GM12878 (cell line): ENCODE data around the gene RIC3. TPM values are rescaled to one million over a fixed set of nuclear protein-coding genes. Genes with fewer than 3 reads are reported as not detected.

Source experiments
- ATAC-seq: fragments of 200-7000 bp; cut with Tn5 transposase; 3 replicates; pipeline ENCODE4 v1.9.1; 2020; ENCODE audit warnings: mild to moderate bottlenecking, moderate library complexity
- Bru-seq: library from RNA; stranded (reverse); fragments of 400-500 nt; gene quantifications from one replicate; lab custom pipeline; 2021; lab: Mats Ljungman, UMichigan
- BruChase-seq, 2 experiments: library from RNA; stranded (reverse); fragments of 400-500 nt; gene quantifications; one replicate each; lab custom pipeline; 2021; lab: Mats Ljungman, UMichigan
- BruUV-seq: library from RNA; stranded (reverse); fragments of 400-500 nt; replicated peaks from 2 replicates; lab custom pipeline; 2021; lab: Mats Ljungman, UMichigan
- CTCF ChIA-PET: fragments of 300-600 bp; sonication (Branson Sonifier 250); formaldehyde crosslinking; extraction: SDS; loops from one replicate; lab custom pipeline; 2021; ENCODE audit warnings: inconsistent platforms; lab: Yijun Ruan, JAX
- POLR2A ChIA-PET: fragments of 350-600 bp; formaldehyde crosslinking; extraction: SDS; loops from one replicate; lab custom pipeline; 2021; ENCODE audit warnings: inconsistent platforms; lab: Charles Lee
- RAD21 ChIA-PET: fragments of 300-600 bp; sonication (Branson Sonifier 250); formaldehyde crosslinking; loops from one replicate; lab custom pipeline; 2023; ENCODE audit warnings: antibody characterized with exemption; ENCODE audit not compliant: unreplicated experiment; lab: Charles Lee
- SMC1A ChIA-PET: fragments of 300-600 bp; sonication (Branson Sonifier 250); formaldehyde crosslinking; loops from one replicate; lab custom pipeline; 2023; ENCODE audit not compliant: unreplicated experiment, uncharacterized antibody; lab: Charles Lee
- DNase-seq: peaks from one replicate; pipeline ENCODE4 v3.0.0-alpha.2; 2011; ENCODE audit warnings: low read depth, low spot score
- FAIRE-seq: peaks from 3 replicates; lab custom pipeline; 2011; peaks lifted over from hg19 to GRCh38; lab: Jason Lieb, UNC
- H2AFZ ChIP-seq: 2 replicates; pipeline ENCODE4 v1.6.0; 2011; ENCODE audit warnings: low read depth, low read length, control low read depth; ENCODE audit not compliant: control insufficient read depth
- H3K27ac ChIP-seq: 2 replicates; pipeline ENCODE4 v1.5.1; 2011; ENCODE audit warnings: control low read depth; ENCODE audit not compliant: control insufficient read depth, insufficient read depth
- H3K27me3 ChIP-seq, 2 experiments: replicated peaks in 1 of 2; 2 replicates each; pipeline versions ENCODE4 v1.6.0 to v1.6.1; 2011; ENCODE audit warnings: low read length in 1 of 2; ENCODE audit not compliant: control insufficient read depth in 2 of 2, insufficient read depth in 2 of 2
- H3K36me3 ChIP-seq, 2 experiments: 2 replicates each; pipeline ENCODE4 v1.5.1; 2011; ENCODE audit warnings: low read length in 1 of 2; ENCODE audit not compliant: control insufficient read depth in 2 of 2, insufficient read depth in 2 of 2
- H3K4me1 ChIP-seq: 2 replicates; pipeline ENCODE4 v1.6.1; 2011; ENCODE audit warnings: mild to moderate bottlenecking, low read length, moderate library complexity, mixed read lengths; ENCODE audit not compliant: control insufficient read depth, insufficient read depth
- H3K4me2 ChIP-seq: 2 replicates; pipeline ENCODE4 v1.6.0; 2011; ENCODE audit warnings: control low read depth; ENCODE audit not compliant: control insufficient read depth, insufficient read depth
- H3K4me3 ChIP-seq: fragments of 200-600 bp; sonication (generic); 2 replicates; pipeline ENCODE4 v1.5.1; 2016
- H3K79me2 ChIP-seq: 2 replicates; pipeline ENCODE4 v1.6.0; 2011; ENCODE audit warnings: low read length; ENCODE audit not compliant: control insufficient read depth, insufficient read depth
- H3K9ac ChIP-seq: 2 replicates; pipeline ENCODE4 v1.8.0; 2011; ENCODE audit warnings: low read length, control low read depth, mixed read lengths; ENCODE audit not compliant: control insufficient read depth, insufficient read depth
- H3K9me3 ChIP-seq: replicated peaks from 3 replicates; pipeline ENCODE4 v1.5.1; 2011; ENCODE audit warnings: mild to moderate bottlenecking, low read length; ENCODE audit not compliant: control insufficient read depth, insufficient read depth
- H4K20me1 ChIP-seq: 2 replicates; pipeline ENCODE4 v1.6.0; 2011; ENCODE audit not compliant: control insufficient read depth, insufficient read depth
- E2F4 ChIP-seq: IDR thresholded peaks from 2 replicates; pipeline ENCODE4 v1.6.1; 2012; ENCODE audit warnings: low read depth, low read length, improper control_type of control experiment
- IKZF2 ChIP-seq, 2 experiments: fragments of 450-650 bp; IDR thresholded peaks; 2 replicates each; pipeline ENCODE4 v1.6.1; 2017; ENCODE audit warnings: mild to moderate bottlenecking in 2 of 2, moderate library complexity in 2 of 2
- RUNX3 ChIP-seq: IDR thresholded peaks from 2 replicates; pipeline ENCODE4 v1.6.1; 2012; ENCODE audit warnings: low read length, inconsistent platforms
- TARDBP ChIP-seq: IDR thresholded peaks from 2 replicates; pipeline ENCODE4 v1.6.1; 2016; ENCODE audit warnings: borderline replicate concordance
- USF1 ChIP-seq: IDR thresholded peaks from 2 replicates; pipeline ENCODE4 v1.6.1; 2011; ENCODE audit warnings: borderline replicate concordance, low read depth, mild to moderate bottlenecking, moderate library complexity, mixed read lengths, low read length; ENCODE audit not compliant: insufficient read depth; ENCODE audit errors: extremely low read length
- ZBTB40 ChIP-seq: fragments of 450-650 bp; IDR thresholded peaks from 2 replicates; pipeline ENCODE4 v1.6.1; 2016; ENCODE audit warnings: mild to moderate bottlenecking, moderate library complexity, borderline replicate concordance
- WGBS: methylation state at CpG from one replicate; pipeline ENCODE4 v1.1.6; 2016; ENCODE audit warnings: low lambda C conversion rate; ENCODE audit not compliant: insufficient replicate concordance, insufficient coverage; ENCODE audit errors: missing lambda C conversion rate; 5-methylcytosine and 5-hydroxymethylcytosine counted together
- in situ Hi-C: fragments of 300-500 bp; cut with MboI; formaldehyde crosslinking; loops from 9 replicates; pipeline ENCODE4 v1.14.3; 2018; ENCODE audit warnings: mixed read lengths
- intact Hi-C: fragments of 100-400 bp; cut with micrococcal nuclease; formaldehyde crosslinking; loops from one replicate; pipeline ENCODE4 v1.14.2; 2022; ENCODE audit not compliant: unreplicated experiment
- long read RNA-seq, 2 experiments: library from polyadenylated mRNA; unstranded; transcript quantifications; one replicate each; pipeline ENCODE4 v2.0.0, GENCODE V29; 2019 to 2020
- polyA minus RNA-seq, 3 experiments: library from RNA; depleted of rRNA, polyadenylated mRNA; stranded (reverse); fragments of >200 nt; gene quantifications; 2 replicates each; pipeline ENCODE4 v1.2.3, GENCODE V29; 2011
- polyA plus RNA-seq, 11 experiments: library from polyadenylated mRNA; depleted of rRNA in 4 of 11; unstranded in 6 of 11; stranded (reverse) in 5 of 11; fragments of >200 nt; fragmentation: Nextera tagmentation in 4 of 11; fragmentation: Illumina TruSeq in 1 of 11; extraction: Ambion mirVana in 4 of 11; extraction: Trizol in 1 of 11; gene quantifications; 1 replicate in 1 of 11; 2 replicates in 10 of 11; pipeline versions ENCODE4 v1.2.1 to v1.2.3, GENCODE V29; 2011 to 2016; ENCODE audit warnings: inconsistent platforms in 2 of 11, missing spikeins in 2 of 11, low read depth in 1 of 11
- total RNA-seq, 4 experiments: library from RNA; depleted of rRNA in 3 of 4; stranded (reverse); fragments of >200 nt in 3 of 4; fragmentation: Illumina TruSeq in 1 of 4; extraction: Trizol in 1 of 4; gene quantifications; 2 replicates each; pipeline versions ENCODE4 v1.2.1 to v1.2.3, GENCODE V29; 2013 to 2021
- TF ChIP-seq, protein P1 (sequence below): fragments of 450-650 bp; IDR thresholded peaks from 2 replicates; pipeline ENCODE4 v1.6.1; 2017; ENCODE audit warnings: mild to moderate bottlenecking, moderate library complexity

RIC3 gene
- 48.5 and 51.5 TPM in 2 replicates for total RNA-seq (2013; cell fraction: nucleolus; rRNA removed)
- total RNA-seq (2014; rRNA removed) = 1.9 and 2.0 TPM in 2 replicates
- 2.3 and 2.8 TPM in 2 replicates for total RNA-seq (2014; rRNA removed; fragmentation: Illumina TruSeq; extraction: Trizol)
- 2.1 and 2.9 TPM in 2 replicates for total RNA-seq (2021)
- 2.9 TPM for polyA plus RNA-seq (2011; ENCODE audit: low read depth)
- polyA plus RNA-seq (2011; rRNA removed) = 8.9 and 13.0 TPM in 2 replicates
- 2.9 and 4.0 TPM in 2 replicates for polyA plus RNA-seq (2011; cell fraction: cytosol; rRNA removed)
- polyA plus RNA-seq (2011; cell fraction: nucleus; rRNA removed) = 32.9 and 33.1 TPM in 2 replicates
- 2.6 and 3.7 TPM in 2 replicates for polyA plus RNA-seq (2012)
- 3.2 and 4.7 TPM in 2 replicates for polyA plus RNA-seq (2014; fragmentation: Illumina TruSeq; extraction: Trizol)
- 1 to 10 TPM in 1 of 2 experiments, under 1 TPM in 1; 0.90 to 1.3 TPM for polyA plus RNA-seq (2014; fragmentation: Nextera tagmentation; extraction: Ambion mirVana)
- polyA plus RNA-seq (2014; rRNA removed) = 4.1 and 4.2 TPM in 2 replicates
- polyA plus RNA-seq (2016; fragmentation: Nextera tagmentation; extraction: Ambion mirVana) = 1 to 10 TPM; 1.4 to 1.9 TPM
- 3.8 and 5.6 TPM in 2 replicates for polyA minus RNA-seq (2011; rRNA and poly(A)+ RNA removed)
- polyA minus RNA-seq (2011; cell fraction: cytosol; rRNA and poly(A)+ RNA removed) = 1.8 TPM in 1 of 2 replicates, not detected in the other
- 12.5 and 17.4 TPM in 2 replicates for polyA minus RNA-seq (2011; cell fraction: nucleus; rRNA and poly(A)+ RNA removed)
- Bru-seq, nascent RNA = percentile 63 among the genes with signal in this experiment
- percentile 63 among the genes with signal in this experiment for BruChase-seq, experiment 1, labeled RNA remaining after a 6-hour chase
- percentile 66 among the genes with signal in this experiment for BruChase-seq, experiment 2, labeled RNA remaining after a 2-hour chase
- long read RNA-seq, experiment 1, partial matches to known transcripts = 2 of 3 reads
- long read RNA-seq, experiment 1, other reads (novel, unspliced or antisense) = 1 of 3 reads
- long read RNA-seq, experiment 2, partial matches to known transcripts = 14 of 43 reads
- long read RNA-seq, experiment 2, other reads (novel, unspliced or antisense) = 24 of 43 reads

DNA sequence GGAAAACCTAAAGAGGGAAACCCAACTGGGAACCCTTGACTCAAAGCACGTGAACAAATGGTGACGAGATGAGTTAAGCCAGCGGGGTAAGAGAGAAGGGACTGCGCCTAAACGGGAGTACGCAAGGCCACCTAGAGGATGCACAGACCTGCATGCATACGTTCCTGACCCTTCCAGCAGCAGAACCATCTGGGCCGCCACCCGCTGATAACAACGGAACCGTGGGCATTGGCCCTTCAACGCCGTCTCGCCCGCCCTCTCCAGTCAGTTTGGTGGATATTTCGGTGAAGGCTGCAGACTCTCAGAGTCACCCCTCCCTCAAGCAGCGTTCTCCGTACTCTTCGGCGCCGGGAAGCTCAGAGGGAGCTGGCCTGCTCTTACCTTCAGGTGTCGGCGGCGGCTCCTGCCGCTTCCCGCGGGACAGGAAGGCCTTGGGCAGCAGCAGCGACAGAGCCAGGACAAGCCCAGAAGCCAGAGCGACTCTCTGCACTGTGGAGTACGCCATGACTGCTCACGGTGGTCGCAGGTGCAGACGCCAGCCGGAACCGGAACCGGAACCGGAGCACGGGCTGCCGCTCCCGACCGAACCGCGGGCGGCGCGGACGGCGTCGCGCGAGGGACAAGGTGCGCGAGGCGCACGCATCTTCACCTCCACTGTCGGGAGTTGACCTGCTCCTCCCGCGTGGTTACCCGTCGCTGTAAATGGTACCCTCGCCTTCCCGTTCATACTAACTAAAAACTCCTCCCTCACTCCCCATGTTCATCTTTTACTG is at the start of gene RIC3:
RIC3 (minus strand) TSS at position 541 of the 773 bp plus-strand sequence; CDS start at position 505, 36 bp downstream.
- ChIA-PET RAD21 (no interaction called here), CTCF (no interaction called here), SMC1A (interaction anchor here (0.8 kb wide), 1 partner anchor 398 kb away, joined by 3 read pairs; no protein-coding TSS in a partner anchor), POLR2A (no interaction called here)
- Histone ChIP-seq H3K36me3 (no peaks in the 10 kb centered on the region), H3K4me3 (peak within 1 kb of the TSS; percentile 94), H3K4me2 (peak within 1 kb of the TSS; percentile 80), H3K79me2 (no peaks in the 10 kb centered on the region), H4K20me1 (no peaks in the 10 kb centered on the region), H3K4me1 (no peaks in the 10 kb centered on the region), H3K27ac (no peak within 1 kb of the TSS), H2AFZ (peak within 1 kb of the TSS; percentile 73), H3K9me3 (no peaks in the 10 kb centered on the region), H3K27me3 (no peaks in the 10 kb centered on the region; a peak in 1 of 4 replicates), H3K9ac (peak within 1 kb of the TSS; percentile 36; the same call in 1 of the 2 replicates)
- in situ Hi-C loops (no loop called here), intact Hi-C loops (no loop called here)
- WGBS = 22% methylated on average over 57 of the region's 62 CpGs
- peak; percentile 88 for ATAC-seq
- DNase-seq = no peak
- BruUV-seq = no TSS peak
- no peak for FAIRE-seq
- peak; percentile 17; the same call in 1 of the 2 replicates for TF ChIP-seq RUNX3
- TF ChIP-seq TARDBP = no peak
- TF ChIP-seq, protein P1, sequence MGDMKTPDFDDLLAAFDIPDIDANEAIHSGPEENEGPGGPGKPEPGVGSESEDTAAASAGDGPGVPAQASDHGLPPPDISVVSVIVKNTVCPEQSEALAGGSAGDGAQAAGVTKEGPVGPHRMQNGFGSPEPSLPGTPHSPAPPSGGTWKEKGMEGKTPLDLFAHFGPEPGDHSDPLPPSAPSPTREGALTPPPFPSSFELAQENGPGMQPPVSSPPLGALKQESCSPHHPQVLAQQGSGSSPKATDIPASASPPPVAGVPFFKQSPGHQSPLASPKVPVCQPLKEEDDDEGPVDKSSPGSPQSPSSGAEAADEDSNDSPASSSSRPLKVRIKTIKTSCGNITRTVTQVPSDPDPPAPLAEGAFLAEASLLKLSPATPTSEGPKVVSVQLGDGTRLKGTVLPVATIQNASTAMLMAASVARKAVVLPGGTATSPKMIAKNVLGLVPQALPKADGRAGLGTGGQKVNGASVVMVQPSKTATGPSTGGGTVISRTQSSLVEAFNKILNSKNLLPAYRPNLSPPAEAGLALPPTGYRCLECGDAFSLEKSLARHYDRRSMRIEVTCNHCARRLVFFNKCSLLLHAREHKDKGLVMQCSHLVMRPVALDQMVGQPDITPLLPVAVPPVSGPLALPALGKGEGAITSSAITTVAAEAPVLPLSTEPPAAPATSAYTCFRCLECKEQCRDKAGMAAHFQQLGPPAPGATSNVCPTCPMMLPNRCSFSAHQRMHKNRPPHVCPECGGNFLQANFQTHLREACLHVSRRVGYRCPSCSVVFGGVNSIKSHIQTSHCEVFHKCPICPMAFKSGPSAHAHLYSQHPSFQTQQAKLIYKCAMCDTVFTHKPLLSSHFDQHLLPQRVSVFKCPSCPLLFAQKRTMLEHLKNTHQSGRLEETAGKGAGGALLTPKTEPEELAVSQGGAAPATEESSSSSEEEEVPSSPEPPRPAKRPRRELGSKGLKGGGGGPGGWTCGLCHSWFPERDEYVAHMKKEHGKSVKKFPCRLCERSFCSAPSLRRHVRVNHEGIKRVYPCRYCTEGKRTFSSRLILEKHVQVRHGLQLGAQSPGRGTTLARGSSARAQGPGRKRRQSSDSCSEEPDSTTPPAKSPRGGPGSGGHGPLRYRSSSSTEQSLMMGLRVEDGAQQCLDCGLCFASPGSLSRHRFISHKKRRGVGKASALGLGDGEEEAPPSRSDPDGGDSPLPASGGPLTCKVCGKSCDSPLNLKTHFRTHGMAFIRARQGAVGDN = peak; percentile 46
- peak in 1 of 2 experiments; percentile 14; a peak in 1 of 4 replicates for TF ChIP-seq IKZF2 (IDR thresholded peaks at IDR 0.05)
- TF ChIP-seq E2F4 = no peak
- peak; percentile 68 for TF ChIP-seq ZBTB40
- TF ChIP-seq USF1 = peak; percentile 3
